GM18907 (cell line): ENCODE data around the gene NKAIN1.
"Not testable (repeated sequence)": the region's sequence is repeated elsewhere in the genome, so short reads cannot be mapped to it uniquely, and the experiment has no call there.

Experiments
- ATAC-seq: cut with Tn5 transposase; IDR thresholded peaks from one replicate; pipeline ENCODE4 v1.9.1; 2021; ENCODE audit warnings: mild to moderate bottlenecking, moderate library complexity; ENCODE audit not compliant: unreplicated experiment

Gene NKAIN1

GRCh38 chr1:31198150-31198549 lies 41.5 kb downstream of the NKAIN1 start:
- no peak for ATAC-seq

DNA sequence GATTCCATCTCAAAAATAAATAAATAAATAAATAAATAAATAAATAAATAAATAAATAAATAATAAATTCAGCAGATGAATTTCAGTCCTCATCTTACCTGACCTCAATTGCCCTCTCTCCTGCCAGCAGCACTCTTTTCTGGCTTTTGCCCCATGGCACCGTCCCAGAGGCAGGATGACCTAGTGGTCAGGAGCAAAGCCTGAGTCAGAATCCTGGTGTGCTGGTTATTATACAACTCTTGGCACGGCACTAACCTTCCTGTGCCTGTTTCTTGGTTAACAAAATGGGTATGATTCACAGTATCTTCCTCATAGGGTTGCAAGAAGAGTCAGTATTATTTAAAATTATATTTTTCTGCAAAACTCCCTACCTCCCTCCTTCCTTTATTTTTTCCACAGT lies 43.0 kb downstream of the NKAIN1 start:
- ATAC-seq, result no peak

DNA sequence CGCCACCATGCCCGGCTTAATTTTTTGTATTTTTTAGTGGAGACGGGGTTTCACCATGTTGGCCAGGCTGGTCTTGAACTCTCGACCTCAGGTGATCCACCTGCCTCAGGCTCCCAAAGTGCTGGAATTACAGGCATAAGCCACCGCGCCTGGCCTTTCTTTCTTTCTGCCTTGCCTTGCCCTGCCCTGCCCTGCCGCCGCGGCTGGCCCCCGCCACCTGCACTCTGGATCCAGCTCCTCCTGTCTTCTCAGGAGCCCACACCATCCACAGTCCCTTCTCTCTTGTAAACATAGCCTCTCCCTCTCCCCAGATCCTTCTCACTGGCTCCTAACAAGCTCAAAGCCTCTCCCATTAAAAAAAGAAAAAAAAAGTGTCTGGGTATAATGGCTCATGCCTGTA lies 44.4 kb downstream of the NKAIN1 start:
- not testable (repeated sequence) for ATAC-seq

DNA sequence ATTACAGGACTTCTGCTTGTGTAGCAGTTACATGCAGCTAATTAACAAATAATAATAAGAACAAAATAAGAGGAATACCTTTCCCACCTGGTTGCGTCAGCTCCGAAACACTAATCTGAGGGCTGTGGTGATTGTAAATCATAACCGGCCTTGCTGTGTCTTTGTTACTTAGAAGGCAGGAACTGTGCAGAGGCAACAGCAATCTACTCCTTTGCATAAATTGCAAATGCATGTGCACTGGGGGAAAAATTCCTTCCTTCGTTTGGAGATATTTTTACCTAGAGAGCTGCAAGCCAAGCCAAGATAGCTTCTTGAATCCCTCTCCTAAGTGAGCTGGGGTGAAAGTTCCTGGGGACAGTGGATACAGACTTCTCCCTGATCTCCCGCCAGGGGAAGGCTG lies 46.0 kb downstream of the NKAIN1 start:
- no peak for ATAC-seq

DNA sequence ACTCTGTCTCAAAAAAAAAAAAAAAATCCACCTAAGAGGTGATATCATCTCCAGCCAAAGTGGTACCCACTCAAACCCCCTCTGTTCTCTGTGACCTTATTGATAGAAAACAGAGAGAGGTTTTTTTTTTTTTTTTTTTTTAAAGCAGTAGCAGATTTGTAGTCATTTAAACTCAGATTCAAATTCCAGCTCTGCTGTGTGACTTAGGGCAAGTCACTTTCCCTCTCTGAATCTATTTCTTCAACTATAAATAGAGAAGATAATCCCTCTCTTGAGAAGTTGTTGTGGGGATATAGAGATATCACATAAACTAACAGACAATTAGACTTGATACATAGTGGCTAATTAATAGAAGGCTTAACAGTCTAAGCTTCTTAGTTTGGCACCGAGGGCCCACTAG lies 48.4 kb downstream of the NKAIN1 start:
- no peak for ATAC-seq

GRCh38 chr1:31189696-31190674 lies 49.7 kb downstream of the NKAIN1 start:
- no peak for ATAC-seq

DNA sequence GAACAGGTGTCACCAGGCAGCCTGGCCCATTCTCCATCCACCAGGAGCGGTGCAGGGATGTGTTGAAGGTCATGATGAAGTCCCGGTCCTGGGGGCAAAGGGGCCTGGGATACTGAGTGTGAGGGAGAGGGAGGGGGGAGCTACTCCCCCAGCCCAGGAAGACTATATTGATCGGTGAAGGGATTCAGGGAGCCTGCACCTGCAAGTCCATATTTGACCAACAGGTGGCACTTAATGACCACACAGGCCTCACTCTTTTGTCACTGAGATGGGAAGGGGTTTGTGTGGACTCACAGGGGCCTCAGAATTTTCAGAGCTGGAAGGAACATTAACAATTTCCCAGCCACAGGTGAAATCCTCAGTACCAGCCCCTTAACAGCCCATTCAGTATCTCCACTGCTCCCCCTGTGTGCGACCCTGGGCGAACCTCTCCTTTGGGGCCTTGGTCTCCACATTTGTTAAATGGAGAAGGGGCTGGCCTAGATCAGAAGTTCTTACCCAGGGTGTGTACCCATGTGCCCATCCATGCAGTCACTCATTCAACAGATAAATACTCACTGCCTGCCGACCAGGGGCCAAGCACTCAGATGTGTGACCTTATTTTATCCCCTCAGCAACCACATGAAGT lies 55.6 kb downstream of the NKAIN1 start:
- ATAC-seq, result no peak

DNA sequence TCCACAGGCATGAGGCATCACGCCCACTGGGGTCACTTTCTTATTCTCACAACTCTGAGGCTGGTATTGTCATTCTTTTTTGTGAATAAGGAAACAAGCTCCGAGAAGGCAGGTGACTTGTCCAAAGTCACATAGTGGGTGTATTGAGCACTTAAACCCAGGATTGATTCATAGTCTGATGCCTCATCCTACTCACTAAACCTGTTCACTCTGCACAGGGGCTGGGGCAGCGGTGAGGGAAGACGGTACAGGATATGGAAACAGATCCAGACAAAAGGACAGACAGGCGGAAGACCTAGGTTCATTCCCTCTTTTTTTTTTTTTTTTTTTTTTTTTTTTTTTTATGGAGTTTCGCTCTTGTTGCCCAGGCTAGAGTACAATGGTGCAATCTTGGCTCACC lies 56.6 kb downstream of the NKAIN1 start:
- ATAC-seq, result no peak

- no peak for ATAC-seq
These were observed 57.3 kb downstream of the NKAIN1 start for GRCh38 chr1:31182352-31182751.

DNA sequence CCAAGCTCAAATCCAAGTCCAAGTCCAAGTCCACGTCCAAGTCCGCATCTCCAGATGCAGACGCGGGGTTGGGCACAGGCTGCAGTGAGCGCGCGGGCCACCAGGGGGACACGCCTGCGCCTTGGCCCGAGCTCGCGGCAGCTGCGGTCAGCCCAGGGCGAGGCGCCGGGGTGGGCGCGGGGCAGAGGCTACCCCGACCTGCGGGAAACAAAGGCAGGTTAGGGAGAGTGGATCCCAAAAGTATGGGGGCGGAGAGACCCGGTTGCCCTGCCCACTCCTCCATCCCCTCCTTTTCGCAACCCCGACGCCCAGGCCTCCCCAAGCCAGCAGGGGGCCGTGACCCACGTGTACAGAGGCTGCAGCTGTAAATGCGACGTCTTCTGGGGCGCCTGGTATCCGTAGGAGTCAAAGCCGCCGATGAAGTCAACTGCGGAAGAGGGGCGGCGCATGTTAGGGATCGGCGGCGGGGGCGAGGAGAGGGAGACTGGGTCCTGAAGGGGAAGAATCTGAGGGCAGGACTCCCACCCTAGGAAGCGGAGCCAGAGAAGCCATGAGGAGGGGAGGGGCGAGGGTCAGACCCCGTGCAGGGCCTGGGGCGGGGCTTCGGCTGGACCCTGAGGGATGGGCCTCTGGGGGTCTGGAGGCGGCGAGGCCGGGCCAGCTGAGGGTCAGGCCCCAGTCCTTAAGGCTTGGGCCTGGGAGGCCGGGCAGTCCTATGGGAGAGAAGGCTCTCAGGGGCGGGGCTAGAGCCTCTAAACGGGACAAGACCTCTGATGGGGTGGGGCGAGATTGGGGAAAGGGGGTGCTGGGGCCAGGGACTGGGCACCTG lies 58.0 kb downstream of the NKAIN1 start:
- no peak for ATAC-seq

DNA sequence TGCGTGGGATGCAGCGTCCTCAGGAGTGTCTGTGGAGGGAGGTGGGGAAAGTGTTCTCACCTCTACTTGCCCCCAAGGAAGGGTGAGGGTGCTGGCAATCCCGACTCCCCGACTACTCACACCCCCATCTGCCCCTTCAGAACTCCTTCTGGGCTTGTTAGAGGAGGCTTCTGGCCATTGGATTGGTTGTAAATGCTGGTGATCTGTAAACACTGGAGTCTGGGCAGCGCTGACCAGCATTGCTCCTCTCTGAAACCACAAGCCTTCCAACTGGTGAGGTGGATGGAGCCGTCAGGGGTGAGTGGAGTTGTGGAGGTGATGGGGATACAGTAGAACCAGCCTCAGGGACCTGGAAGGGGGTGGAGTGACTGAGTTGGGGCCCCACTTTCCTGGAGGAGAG lies 59.3 kb downstream of the NKAIN1 start:
- ATAC-seq, result no peak

DNA sequence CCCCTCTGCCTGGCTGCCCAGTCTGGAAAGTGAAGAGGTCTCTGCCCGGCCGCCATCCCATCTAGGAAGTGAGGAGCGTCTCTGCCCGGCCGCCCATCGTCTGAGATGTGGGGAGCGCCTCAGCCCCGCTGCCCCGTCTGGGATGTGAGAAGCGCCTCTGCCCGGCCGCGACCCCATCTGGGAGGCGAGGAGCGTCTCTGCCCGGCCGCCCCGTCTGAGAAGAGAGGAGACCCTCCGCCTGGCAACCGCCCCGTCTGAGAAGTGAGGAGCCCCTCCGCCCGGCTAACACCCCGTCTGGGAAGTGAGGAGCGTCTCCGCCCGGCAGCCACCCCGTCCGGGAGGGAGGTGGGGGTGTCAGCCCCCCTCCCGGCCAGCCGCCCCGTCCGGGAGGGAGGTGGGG lies 63.4 kb downstream of the NKAIN1 start:
- ATAC-seq, result not testable (repeated sequence)

DNA sequence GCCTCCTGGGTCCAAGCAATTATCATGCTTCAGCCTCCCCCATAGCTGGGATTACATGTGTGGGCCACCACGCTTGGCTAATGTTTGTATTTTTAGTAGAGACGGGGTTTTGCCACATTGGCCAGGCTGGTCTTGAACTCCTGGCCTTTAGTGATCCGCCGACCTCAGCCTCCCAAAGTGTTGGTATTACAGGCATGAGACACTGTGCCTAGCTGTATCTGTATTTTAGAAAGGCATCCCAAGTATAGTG lies 69.3 kb downstream of the NKAIN1 start:
- no peak for ATAC-seq

- no peak for ATAC-seq
These were observed 73.2 kb downstream of the NKAIN1 start for GRCh38 chr1:31166462-31166861.

DNA sequence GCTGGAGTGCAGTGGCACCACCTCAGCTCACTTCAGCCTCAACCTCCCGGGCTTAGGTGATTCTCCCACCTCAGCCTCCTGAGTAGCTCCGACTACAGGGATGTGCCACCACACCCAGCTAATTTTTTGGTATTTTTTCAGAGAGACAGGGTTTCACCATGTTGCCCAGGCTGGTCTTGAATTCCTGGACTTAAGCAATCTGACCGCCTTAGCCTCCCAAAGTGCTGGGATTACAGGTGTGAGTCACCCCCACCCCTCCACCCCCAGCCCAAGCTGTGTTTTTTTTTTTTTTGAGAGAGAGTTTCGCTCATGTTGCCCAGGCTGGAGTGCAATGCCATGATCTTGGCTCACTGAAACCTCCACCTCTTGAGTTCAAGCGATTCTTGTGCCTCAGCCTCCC lies 75.4 kb downstream of the NKAIN1 start:
- no peak for ATAC-seq

GRCh38 chr1:31163866-31164265 lies 75.8 kb downstream of the NKAIN1 start:
- no peak for ATAC-seq

GRCh38 chr1:31161571-31161970 lies 78.1 kb downstream of the NKAIN1 start:
- no peak for ATAC-seq

DNA sequence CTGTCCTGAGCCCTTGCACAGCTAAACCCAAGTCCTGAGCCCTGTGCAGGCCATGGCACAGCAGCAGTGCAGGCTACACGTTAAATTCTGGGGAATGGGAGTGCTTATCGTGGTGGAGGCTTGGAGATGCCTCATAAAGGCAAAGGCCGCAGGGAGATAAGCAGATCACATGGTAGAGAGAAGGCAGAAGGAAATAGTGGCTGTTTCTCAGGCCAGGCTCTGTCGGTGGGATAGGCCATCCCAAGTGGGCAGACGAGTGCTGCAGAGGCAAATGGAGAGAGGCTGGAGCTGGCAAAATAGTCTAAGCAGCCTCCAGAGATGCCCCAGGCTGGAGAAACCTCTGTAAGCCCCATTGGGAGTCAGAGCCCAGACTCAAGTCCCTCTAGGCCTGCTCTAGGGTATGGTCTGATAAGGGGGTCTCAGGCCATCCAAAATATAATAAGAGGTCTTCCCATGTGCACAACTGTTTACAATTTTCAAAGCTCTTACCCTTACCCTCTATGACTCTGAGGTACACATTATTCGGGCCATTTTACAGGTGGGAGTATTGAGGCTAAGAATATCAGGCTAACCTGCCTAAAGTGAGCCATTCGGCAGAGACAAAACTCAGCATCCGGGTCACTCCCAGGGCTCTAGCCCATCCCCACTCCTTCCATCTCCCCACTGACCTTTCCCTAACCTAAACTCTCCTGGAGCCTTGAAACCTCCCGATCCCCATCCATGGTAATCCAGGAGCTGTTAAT lies 79.6 kb downstream of the NKAIN1 start:
- no peak for ATAC-seq

DNA sequence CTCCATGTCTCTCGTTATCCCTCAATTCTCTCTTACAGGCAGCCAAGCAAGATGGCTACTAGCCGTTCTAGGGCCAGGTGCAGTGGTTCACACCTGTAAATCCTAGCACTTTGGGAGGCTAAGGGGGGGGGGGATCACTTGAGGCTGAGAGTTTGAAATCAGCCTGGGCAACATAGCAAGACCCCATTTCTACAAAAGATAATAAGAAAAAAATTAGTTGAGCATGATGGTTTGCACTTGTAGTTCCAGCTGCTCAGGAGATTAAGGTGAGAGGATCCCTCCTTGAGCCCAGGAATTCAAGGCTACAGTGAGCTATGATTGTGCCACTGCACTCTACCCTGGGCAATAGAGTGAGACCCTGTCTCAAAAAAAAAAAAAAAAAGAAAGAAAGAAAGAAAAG lies 80.4 kb downstream of the NKAIN1 start:
- ATAC-seq, result no peak

- peak; percentile 63 for ATAC-seq
These were observed 84.4 kb downstream of the NKAIN1 start for GRCh38 chr1:31155216-31155806.
